22Rv1 (cell line): ENCODE data around the gene NOTCH1.

Source experiments
- ZFX ChIP-seq: fragments of 450-650 bp; IDR thresholded peaks from 2 replicates; pipeline ENCODE4 v1.6.1; 2017; ENCODE audit warnings: antibody characterized with exemption, borderline replicate concordance
- TF ChIP-seq, protein P1 (sequence below): fragments of 450-650 bp; IDR thresholded peaks from 2 replicates; pipeline ENCODE4 v1.5.1; 2017; ENCODE audit warnings: mild to moderate bottlenecking

DNA sequence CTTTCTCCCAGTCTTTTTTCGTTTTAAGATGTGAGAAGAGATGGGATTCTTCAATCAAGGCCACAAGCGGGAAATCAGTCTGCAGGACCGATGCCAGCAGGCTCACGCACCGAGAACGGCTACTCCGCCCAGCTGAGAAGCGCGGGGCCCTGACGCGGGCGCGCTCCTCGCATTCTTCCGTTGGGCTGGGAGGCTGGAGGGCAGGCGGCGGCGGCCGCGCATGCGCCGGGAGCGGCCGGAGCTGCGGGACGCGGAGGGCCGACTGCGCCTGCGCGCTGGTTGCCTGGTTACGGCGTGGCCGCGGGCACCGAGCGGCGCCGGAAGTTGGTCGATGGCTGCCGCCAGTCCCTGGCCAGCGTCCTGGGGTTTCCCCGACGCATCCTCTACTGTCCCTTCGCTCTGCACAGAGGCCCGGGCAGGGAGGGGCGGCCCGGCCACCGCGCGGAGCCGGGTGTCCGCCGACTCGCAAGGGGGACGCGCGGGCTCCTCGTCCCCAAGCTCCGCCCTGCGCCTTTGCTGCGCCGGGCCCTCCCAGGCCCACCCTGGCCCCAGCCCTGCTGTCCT lies 62.2 kb downstream of the NOTCH1 start:
- TF ChIP-seq, protein P1, sequence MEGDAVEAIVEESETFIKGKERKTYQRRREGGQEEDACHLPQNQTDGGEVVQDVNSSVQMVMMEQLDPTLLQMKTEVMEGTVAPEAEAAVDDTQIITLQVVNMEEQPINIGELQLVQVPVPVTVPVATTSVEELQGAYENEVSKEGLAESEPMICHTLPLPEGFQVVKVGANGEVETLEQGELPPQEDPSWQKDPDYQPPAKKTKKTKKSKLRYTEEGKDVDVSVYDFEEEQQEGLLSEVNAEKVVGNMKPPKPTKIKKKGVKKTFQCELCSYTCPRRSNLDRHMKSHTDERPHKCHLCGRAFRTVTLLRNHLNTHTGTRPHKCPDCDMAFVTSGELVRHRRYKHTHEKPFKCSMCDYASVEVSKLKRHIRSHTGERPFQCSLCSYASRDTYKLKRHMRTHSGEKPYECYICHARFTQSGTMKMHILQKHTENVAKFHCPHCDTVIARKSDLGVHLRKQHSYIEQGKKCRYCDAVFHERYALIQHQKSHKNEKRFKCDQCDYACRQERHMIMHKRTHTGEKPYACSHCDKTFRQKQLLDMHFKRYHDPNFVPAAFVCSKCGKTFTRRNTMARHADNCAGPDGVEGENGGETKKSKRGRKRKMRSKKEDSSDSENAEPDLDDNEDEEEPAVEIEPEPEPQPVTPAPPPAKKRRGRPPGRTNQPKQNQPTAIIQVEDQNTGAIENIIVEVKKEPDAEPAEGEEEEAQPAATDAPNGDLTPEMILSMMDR: no peak
- TF ChIP-seq ZFX: no peak
